Mucosa of rectum (tissue), 2 donors: ENCODE data around the gene TAMM41.

ENCODE experiments used
- H3K27ac ChIP-seq, 2 donors: one replicate each; pipeline ENCODE4 v1.7.0; 2013; ENCODE audit warnings: inconsistent platforms in 2 of 2, low read depth in 2 of 2, low read length in 2 of 2
- H3K27me3 ChIP-seq, 2 donors: one replicate each; pipeline ENCODE4 v1.7.0; 2013; ENCODE audit warnings: low read length in 2 of 2; ENCODE audit not compliant: control insufficient read depth in 2 of 2, insufficient read depth in 2 of 2
- H3K36me3 ChIP-seq, 2 donors: one replicate each; pipeline ENCODE4 v1.7.0; 2013; ENCODE audit warnings: low read length in 2 of 2; ENCODE audit not compliant: control insufficient read depth in 2 of 2, insufficient read depth in 2 of 2
- H3K4me1 ChIP-seq, 2 donors: one replicate each; pipeline ENCODE4 v1.7.0; 2013; ENCODE audit warnings: low read length in 2 of 2, mild to moderate bottlenecking in 1 of 2; ENCODE audit not compliant: control insufficient read depth in 2 of 2, insufficient read depth in 2 of 2
- H3K4me3 ChIP-seq, 2 donors: one replicate each; pipeline ENCODE4 v1.7.0; 2013; ENCODE audit warnings: low read length in 2 of 2
- H3K9ac ChIP-seq, 2 donors: one replicate each; pipeline ENCODE4 v1.7.0; 2013; ENCODE audit warnings: low read length in 2 of 2, low read depth in 1 of 2, mild to moderate bottlenecking in 1 of 2
- H3K9me3 ChIP-seq, 2 donors: one replicate each; pipeline ENCODE4 v1.7.0; 2013; ENCODE audit warnings: low read length in 2 of 2; ENCODE audit not compliant: control insufficient read depth in 2 of 2
- donor health status: healthy.
- donor health status: Normal muscosa, but diverticular disease.

TAMM41 gene

DNA sequence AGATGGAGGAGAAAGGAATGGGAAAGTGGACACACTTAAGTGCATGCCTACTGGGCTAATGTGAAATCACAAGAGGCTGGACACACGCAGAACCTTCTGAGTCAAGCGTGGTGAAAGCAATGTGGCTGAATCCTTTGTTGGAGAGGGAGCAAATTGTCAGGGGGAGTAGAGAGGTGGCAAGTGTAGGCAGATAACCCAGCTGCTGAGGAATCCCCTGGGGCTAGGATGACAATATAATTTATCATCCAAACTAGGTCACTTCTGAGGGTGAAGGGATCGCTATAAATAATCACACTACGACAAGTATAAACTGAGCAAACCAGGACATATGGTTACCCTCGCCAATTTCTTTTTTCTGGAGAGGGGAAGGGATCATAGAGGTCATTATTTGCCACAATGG is 28.7 kb downstream of the TAMM41 start:
- Histone ChIP-seq H3K27ac (no peak overlapping the region), H3K4me1 (no peaks in the 10 kb centered on the region), H3K9ac (no peak overlapping the region), H3K4me3 (no peak overlapping the region), H3K9me3 (no peaks in the 10 kb centered on the region), H3K36me3 (peaks cover 31 to 46% of the 10 kb centered on the region in 2 donors), H3K27me3 (no peaks in the 10 kb centered on the region)

DNA sequence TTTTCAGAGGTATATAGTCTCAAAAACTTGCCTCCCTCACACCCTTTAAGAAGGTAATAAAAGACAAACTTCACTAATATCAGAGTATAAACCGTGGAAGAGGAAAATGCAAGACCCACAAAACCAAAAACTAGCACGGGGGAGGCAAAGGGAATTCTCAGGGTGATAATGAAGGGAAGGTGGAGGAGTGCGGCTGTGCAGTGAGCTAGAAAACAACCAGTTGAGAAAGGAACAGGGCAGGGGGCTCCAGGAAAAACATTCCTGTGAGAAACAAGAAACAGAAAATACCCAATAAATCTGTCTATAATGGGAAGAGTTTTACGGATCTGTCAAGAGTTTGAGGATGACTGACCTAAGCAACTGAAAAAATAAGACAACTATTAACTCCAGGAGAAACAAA is 31.6 kb downstream of the TAMM41 start:
- Histone ChIP-seq H3K36me3 (peaks cover 22 to 32% of the 10 kb centered on the region in 2 donors), H3K9ac (no peak overlapping the region), H3K4me1 (no peaks in the 10 kb centered on the region)

GRCh38 chr3:11814663-11815062 is 32.0 kb downstream of the TAMM41 start:
- Histone ChIP-seq H3K27ac (no peak overlapping the region), H3K9ac (no peak overlapping the region), H3K4me3 (no peak overlapping the region), H3K9me3 (no peaks in the 10 kb centered on the region), H3K4me1 (no peaks in the 10 kb centered on the region), H3K27me3 (no peaks in the 10 kb centered on the region), H3K36me3 (peaks cover 19 to 32% of the 10 kb centered on the region in 2 donors)

More for the DNA sequence above, 31.6 kb downstream of the TAMM41 start:
- Histone ChIP-seq H3K27ac (no peak overlapping the region), H3K4me3 (no peak overlapping the region), H3K27me3 (no peaks in the 10 kb centered on the region), H3K9me3 (no peaks in the 10 kb centered on the region)

DNA sequence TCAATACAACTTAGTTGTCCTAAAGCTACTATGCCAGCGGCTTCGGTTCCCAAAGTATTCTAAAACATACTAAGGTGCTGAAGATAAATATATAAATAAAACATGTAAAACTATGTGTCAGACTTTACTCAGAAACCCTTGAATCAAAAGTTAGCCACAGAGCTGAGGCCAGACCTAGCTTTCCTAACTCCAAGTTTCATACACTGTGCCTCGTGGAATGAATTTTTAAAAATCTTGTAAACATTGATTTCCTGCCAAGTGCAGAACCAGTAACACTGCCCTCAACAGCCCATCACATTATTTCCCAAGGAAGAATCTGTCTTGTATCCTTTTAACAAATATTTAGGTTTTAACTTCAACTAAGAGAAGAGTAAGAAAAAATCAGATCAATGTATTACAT is 36.4 kb downstream of the TAMM41 start:
- no peak overlapping the region for H3K9ac ChIP-seq
- H3K9me3 ChIP-seq = no peaks in the 10 kb centered on the region
- H3K27ac ChIP-seq = no peak overlapping the region
- H3K4me1 ChIP-seq = no peaks in the 10 kb centered on the region
- no peak overlapping the region for H3K4me3 ChIP-seq
- peaks cover 23% of the 10 kb centered on the region in 2 donors for H3K36me3 ChIP-seq
- H3K27me3 ChIP-seq = no peaks in the 10 kb centered on the region

DNA sequence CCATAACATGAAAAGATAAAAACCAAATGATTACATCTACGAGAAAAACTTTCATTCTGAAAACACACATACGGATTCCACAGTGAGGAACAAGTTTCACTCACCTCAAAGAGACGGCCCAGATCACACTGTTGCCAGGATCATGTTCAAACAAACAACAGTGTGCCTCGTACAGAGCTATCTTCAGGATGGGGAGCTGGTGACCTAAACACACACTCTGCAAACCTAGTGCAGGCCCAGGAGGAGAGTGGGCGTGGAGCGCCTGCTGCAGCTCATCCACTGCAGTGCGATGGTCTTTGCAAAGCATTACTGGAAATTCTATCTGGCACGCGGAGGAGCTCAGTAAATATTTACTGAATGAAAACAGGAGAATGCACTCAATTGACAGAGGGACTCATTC is 38.5 kb downstream of the TAMM41 start:
- H3K36me3 ChIP-seq = peaks cover 20 to 23% of the 10 kb centered on the region in 2 donors
- no peaks in the 10 kb centered on the region for H3K4me1 ChIP-seq
- no peak overlapping the region for H3K27ac ChIP-seq
- no peak overlapping the region for H3K4me3 ChIP-seq
- no peaks in the 10 kb centered on the region for H3K27me3 ChIP-seq
- H3K9ac ChIP-seq = no peak overlapping the region
- no peaks in the 10 kb centered on the region for H3K9me3 ChIP-seq

- peaks cover 21 to 22% of the 10 kb centered on the region in 2 donors for H3K36me3 ChIP-seq
- H3K27ac ChIP-seq = no peak overlapping the region
- H3K27me3 ChIP-seq = no peaks in the 10 kb centered on the region
- H3K4me1 ChIP-seq = no peaks in the 10 kb centered on the region
- no peaks in the 10 kb centered on the region for H3K9me3 ChIP-seq
- no peak overlapping the region for H3K4me3 ChIP-seq
- no peak overlapping the region for H3K9ac ChIP-seq
Observed at GRCh38 chr3:11807686-11808085, 39.0 kb downstream of the TAMM41 start.

GRCh38 chr3:11805716-11806115 is 41.0 kb downstream of the TAMM41 start:
- Histone ChIP-seq H3K9ac (no peak overlapping the region), H3K27ac (no peak overlapping the region), H3K36me3 (peaks cover 18 to 22% of the 10 kb centered on the region in 2 donors), H3K9me3 (no peaks in the 10 kb centered on the region), H3K27me3 (no peaks in the 10 kb centered on the region), H3K4me1 (no peaks in the 10 kb centered on the region), H3K4me3 (no peak overlapping the region)

- Histone ChIP-seq H3K36me3 (peaks cover 18 to 31% of the 10 kb centered on the region in 2 donors), H3K27ac (no peak overlapping the region), H3K27me3 (no peaks in the 10 kb centered on the region), H3K4me3 (no peak overlapping the region), H3K4me1 (no peaks in the 10 kb centered on the region), H3K9ac (no peak overlapping the region), H3K9me3 (no peaks in the 10 kb centered on the region)
Observed at GRCh38 chr3:11803977-11804892, 42.5 kb downstream of the TAMM41 start.

GRCh38 chr3:11799791-11800190 is 46.9 kb downstream of the TAMM41 start:
- no peak overlapping the region for H3K27ac ChIP-seq
- H3K36me3 ChIP-seq = peaks cover 6 to 50% of the 10 kb centered on the region in 2 donors
- no peak overlapping the region for H3K4me3 ChIP-seq
- no peaks in the 10 kb centered on the region for H3K27me3 ChIP-seq
- H3K4me1 ChIP-seq = no peaks in the 10 kb centered on the region
- H3K9ac ChIP-seq = no peak overlapping the region
- H3K9me3 ChIP-seq = no peaks in the 10 kb centered on the region

- no peak overlapping the region for H3K4me3 ChIP-seq
- no peaks in the 10 kb centered on the region for H3K27me3 ChIP-seq
- H3K9me3 ChIP-seq = no peaks in the 10 kb centered on the region
- H3K9ac ChIP-seq = no peak overlapping the region
- H3K27ac ChIP-seq = no peak overlapping the region
- H3K4me1 ChIP-seq = peaks cover 0 to 3% of the 10 kb centered on the region in 2 donors
- H3K36me3 ChIP-seq = peaks cover 12 to 53% of the 10 kb centered on the region in 2 donors
Observed at GRCh38 chr3:11794927-11795326, 51.8 kb downstream of the TAMM41 start.
